Measurements from ENCODE around the gene LYSMD4.
A peak's percentile ranks its signal among the peaks of the same experiment; 100 is the strongest.
"Not testable (repeated sequence)": the region's sequence is repeated elsewhere in the genome, so short reads cannot be mapped to it uniquely, and the experiment has no call there.

LYSMD4 gene

DNA sequence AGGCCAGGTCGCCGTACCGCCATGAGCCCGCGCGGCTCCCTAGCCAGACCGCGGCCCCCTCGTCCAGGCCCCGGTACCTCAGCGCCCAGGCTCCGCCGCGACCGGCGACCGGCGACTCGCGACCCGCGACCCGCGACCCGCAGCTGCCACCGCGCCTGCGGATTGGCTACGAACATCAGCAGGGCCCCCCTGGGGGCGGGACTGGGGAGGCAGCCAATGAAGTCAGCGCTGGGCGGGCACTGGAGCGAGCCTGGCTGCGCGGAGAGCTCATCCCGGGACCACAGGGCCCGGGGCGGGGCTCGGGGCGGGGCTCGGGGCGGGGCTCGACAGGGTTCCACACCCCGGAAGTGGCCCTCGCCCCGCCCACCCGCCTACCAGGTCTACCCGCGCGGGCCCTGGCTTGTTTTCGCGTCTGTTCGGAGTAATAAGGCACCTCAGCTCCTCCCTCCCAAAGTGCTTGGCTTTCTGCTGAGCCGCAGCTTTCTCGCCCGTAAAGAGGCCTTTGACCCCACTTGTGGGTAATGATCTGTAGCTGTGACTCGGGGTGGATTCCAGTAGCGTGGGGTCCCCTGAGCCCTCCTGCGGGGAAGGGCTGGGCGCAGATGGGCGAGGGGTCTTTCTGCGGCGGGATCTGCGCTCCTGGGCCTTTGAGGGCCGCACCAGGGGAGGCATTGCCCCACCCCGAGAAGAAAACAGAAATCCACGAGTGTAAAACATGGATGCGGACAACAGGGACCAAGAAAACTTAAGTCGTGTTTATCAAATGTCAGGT lies at the start of gene LYSMD4:
Gene LYSMD4, minus strand, starts transcription at position 170 of the 772 bp plus-strand sequence. CDS start 1,438 bp downstream, outside the sequence.
- peak; percentile 100 for DNase-seq (ENCODE audit: low spot score)

DNA sequence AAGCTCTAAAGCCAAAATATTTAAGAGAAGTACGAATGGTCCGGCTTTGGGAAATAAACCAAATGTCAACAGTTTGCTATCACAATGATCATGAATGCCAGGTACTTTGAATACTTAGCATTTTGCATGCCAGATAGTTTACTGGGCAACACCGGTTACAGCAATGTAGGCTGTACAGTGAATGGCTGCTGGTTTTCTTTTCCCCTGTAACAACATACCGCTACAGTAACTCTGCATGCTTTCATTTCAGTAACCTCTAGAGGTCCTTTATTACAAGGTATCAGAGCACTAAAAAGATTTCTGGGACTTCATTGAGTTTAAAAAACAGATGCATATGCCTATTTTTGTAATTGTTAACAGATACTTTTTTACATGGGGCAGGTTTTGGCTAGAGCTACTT lies 48.8 kb upstream of the LYSMD4 start:
- not testable (repeated sequence) for DNase-seq (ENCODE audit: low spot score)

DNA sequence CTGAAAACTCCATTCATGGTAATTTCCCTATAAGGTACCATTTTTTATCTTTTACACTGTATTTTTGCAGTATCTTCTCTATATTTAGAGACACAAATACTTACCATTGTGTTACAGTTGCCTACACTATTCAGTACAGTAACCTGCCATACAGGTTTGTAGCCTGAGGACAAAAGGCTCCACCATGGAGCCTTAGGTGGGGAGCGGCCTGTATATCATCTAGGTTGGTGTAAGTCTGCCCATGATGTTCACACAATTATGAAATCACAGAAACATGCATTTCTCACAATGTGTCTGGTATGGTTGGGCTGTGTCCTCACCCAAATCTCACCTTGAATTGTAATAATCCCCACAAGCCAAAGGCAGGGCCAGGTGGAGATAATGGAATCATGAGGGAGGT lies 43.9 kb upstream of the LYSMD4 start:
- no peak for DNase-seq (ENCODE audit: low spot score)

DNA sequence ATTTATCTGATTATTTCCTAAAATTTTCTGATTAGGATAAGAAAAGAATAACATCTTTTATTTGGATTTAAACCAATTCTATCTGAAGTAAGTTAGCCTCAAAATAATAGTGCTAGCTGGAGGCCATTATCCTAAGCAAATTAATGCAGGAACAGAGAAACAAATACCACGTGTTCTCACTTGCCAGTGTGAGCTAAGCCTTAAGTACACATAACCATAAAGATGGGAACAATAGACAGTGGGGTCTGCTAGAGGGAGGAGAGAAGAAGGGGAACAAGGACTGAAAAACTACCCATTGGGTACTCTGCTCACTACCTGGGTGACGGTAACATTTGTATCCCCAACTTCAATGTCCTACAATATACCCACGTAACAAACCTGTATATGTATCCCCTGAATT lies 31.3 kb upstream of the LYSMD4 start:
- no peak for DNase-seq (ENCODE audit: low spot score)

DNA sequence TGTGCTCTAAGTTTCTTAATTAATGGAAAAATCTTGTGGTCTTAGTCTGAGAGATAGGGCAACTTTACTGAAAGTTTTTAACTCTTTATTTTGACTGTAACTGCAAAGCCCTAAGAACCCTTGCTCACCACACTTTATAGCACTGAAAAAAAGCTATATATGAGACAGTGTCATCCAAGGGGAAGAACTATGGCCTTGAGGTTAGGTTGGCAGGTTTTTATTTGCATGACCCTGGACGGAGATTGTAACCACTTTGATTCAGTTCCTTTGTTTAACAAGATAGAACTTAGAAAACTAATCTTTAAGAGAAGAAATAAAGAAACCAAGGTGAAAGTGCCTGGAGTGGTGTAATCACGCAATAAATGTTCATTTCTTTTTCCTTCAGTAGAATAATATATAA lies 30.6 kb upstream of the LYSMD4 start:
- DNase-seq (ENCODE audit: low spot score): no peak

DNA sequence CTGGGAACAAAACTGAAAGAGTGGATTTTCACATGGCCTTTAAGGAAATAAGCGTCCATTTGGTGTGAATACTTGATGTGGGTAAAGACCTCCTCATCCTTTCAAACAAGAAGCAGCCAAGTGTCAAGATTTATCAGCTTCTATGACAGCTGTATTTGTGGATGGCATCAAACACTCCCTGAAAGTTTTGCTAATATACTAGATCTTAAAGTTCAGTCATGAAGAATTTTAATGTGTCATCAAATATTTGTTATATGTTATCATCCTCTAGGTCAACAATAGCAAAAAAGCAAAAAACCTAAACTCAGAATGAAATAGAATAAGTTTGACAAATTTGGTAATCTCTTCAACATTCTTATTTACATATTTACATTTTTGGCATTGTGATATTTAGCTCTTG lies 29.1 kb upstream of the LYSMD4 start:
- no peak for DNase-seq (ENCODE audit: low spot score)

DNA sequence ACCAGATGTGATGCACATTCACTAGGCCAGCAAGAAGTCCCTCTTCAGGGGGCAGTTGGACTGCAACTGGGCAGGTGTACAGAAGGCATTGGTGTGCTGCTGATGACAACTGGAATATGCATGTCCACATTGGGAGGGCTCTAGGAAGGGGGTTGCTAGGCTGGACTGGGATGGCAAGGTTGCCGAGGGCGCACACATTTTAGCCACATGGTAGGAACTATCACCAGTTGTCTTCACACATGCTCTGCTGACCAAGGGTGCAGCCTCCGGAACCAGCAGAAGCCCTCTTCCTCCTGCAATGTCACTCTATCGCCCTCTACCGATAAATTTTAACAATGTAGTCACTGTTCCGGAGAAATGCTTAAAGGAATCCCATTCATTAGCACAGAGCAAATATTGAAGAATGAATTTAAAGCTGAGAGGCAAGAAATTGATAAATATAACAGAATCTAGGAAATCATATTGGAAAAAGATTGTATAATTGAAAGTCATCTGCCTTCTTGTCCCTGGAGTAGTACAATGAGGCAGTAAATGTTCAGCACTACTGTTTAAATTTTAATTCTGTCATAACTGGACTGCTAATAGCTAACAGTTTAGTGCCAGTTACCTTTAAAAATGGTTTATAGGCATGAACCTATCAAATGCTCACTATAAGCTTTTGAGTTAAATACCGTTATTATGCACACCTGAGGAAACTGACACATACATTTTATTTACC lies 22.6 kb upstream of the LYSMD4 start:
- DNase-seq (ENCODE audit: low spot score): peak; percentile 74

DNA sequence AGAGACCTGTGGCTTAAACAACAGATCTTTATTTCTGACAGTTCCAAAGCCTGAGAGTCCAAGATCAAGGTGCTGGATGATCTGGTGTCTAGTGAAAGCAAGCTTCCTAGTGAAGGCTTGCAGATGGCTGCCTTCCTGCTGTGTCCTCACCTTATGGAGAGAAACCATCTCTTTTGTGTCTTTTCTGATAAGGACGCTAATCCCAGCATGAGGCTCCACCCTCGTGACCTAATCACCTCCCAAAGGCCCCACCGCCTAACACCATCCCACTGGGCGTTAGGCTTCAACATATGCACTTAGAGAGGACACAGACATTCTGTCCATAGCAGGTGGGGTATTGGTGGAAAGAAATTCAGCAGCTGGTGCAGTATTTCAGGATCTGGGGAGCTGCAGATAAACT lies 19.8 kb upstream of the LYSMD4 start:
- DNase-seq (ENCODE audit: low spot score): no peak

DNA sequence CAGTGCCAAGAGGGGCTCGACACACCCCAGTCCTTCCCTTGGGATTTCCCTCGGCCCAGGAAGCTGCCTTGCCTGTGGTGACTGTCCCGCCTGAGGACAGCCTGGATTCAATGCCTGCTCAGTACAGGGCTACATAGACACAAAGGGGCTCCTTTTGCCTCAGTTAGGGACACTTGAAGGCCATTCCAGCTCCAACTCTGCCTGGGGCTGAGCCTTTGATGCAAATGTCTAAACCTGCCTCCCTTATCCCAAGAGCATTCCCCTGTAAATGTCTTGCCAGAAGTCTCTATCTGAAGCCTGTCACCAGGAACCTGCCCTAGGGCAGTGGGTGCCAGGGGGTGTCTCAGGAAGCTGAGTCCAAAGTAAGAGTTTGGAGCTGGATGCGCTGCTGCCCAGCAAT lies 19.3 kb upstream of the LYSMD4 start:
- no peak for DNase-seq (ENCODE audit: low spot score)

DNA sequence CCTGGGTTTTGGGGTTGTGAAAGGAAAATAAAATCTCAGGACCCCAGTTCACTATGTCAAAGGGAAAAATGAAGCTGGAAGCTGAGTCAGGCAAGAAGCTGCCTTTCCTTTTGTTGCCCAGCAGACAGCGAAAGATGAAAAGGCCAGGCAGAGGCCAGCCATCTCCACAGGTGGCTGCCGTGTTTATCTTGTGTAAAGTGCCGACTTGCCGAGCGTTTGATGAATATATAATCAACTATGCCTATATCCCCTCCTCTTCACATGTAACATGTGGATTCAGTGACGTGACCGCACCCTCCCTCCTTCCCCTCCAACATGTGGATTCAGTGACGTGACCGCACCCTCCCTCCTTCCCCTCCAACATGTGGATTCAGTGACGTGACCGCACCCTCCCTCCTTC lies 17.1 kb upstream of the LYSMD4 start:
- DNase-seq (ENCODE audit: low spot score): not testable (repeated sequence)

DNA sequence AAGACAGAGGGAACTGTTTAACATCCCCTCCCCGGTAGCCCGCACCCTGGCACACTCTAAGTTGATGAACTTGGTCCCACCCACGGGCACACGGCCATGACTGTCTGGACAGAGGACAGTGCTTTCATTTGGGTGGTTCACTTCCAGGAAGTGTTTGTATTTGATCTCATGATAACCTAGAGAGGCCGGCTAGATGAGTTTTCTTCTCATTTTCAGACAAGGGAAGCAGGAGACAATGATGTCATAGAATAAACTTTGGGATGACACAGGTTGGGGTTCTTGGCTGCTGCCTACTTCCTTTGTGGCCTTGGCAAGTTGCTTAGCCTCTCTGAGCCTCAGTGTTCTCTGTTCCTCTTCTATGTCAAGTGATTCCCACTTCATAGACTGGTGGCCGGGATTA lies 16.1 kb upstream of the LYSMD4 start:
- no peak for DNase-seq (ENCODE audit: low spot score)

DNA sequence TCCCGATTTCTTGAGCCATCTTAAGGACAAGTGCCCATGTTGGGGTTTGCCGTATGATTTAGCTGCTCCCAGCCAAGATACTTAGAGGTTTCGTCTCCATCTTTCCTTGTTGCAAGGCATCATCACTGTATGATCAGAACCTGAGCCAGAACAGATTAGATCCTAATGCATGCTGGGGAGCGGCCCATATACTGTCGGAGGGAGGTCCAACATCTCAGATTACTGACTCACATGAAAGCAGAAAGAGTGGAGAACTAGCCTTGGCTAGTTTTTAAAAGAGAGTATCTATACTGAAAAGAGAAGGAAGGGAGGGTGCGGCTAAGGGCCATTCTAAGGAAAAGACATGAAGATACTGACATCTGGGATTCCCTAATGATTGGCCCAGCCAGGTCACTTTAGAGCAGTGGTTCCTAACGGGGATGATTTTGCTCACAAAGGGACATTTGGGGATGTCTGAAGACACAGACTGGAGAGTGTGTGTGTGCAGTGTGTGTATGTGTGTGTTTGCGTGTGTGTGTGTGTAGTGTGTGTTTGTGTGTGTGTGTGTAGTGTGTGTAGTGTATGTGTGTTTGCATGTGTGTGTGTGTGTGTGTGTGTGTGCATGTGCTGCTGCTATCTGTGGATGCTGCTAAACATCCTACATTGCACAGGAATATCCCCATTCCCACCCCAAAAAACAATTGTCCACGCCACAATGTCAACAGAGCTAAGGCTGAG lies 12.3 kb upstream of the LYSMD4 start:
- no peak for DNase-seq (ENCODE audit: low spot score)

DNA sequence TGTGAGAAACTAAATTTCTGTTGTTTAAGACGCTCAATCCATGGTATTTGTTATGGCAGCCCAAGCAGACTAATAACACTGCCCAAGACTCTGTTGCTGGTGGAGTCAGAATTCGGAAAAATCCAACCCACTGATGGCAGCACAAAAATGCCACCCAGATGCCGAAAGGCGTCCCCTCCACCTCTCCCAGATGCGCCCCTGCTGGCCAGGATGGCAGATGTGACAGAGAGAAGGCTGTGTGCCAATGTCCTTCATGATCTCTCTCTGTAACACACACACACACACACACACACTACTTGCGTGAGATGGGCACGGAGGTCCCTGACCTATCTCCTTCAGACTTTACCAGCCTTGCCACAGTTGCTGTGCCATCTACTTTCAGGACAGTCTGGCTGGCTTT lies 10.9 kb upstream of the LYSMD4 start:
- DNase-seq (ENCODE audit: low spot score): no peak

DNA sequence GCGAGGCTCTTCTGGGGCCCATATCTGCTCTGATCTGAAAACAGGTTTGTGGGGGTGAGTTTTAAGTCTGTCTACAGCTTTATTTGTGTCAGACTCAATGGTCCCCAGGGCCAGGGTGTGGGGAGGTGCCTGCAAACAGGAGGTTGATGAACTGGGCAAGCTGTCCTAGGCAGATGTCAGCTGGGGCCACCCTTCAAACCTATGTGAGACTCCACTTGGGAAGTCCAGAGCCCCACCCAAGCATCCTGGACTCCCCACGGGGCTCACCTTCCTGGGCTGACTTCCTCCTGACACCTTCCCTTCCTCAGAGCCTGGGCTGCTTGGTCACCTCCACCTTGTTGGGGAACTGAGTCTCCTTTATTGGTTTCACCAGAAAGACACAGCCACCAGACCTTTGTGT lies 8.6 kb upstream of the LYSMD4 start:
- no peak for DNase-seq (ENCODE audit: low spot score)

DNA sequence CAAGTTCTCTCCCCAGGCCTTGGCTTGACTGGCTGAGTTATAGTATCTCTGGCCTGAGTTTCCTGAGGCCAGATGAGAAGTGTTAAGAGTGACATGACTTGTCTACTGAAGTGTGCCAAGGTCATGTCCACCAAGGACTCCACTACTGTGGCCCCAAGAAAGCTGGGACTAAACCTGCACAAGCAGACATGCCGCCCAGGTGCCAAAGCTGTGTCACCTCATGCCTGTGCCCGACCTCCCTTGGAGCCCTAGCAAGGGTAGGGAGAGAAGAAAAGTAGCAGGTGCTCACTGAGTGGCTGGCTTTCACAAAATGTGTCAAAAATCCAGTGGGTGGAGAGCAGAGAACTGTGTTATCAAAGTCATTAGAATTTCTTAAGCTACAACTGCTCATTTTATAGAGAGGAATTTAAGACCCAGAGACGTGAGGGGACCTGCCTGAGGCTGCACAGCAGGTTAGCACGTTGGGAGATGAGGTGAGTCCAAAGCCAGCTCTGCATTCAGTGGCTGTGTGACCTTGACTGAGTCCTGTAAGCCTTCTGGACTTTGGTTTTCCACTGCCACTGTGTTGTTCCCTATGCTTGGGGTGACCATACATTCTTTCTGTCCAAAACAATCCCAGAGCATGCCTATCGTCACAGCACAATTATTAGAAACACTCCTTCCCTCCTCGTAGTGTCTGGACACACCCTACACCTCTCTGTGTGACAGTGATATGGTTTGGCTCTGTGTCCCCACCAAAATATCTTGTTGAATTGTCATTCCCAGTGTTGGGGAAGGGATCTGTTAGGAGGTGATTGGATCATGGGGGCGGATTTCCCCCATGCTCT lies 5.0 kb upstream of the LYSMD4 start:
- no peak for DNase-seq (ENCODE audit: low spot score)

DNA sequence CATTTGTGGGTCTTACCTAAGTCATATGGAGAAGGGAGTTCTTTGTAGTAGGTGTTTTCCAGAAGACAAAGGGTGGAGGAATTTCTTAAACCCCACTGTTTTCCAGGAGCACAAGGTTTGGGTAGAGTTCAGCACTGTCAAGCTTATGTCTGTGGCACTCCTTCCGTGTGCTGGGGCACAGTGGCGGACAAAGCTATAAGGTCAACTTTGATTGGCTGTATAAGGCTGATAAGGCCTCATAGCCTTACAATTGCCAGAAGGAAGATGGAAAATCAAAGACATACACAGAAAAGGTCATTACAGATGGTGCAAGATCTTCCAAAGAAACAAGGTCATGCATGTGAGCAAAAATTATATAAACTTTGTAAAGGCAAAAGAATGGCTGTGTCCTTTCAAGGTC lies 3.5 kb upstream of the LYSMD4 start:
- DNase-seq (ENCODE audit: low spot score): no peak

DNA sequence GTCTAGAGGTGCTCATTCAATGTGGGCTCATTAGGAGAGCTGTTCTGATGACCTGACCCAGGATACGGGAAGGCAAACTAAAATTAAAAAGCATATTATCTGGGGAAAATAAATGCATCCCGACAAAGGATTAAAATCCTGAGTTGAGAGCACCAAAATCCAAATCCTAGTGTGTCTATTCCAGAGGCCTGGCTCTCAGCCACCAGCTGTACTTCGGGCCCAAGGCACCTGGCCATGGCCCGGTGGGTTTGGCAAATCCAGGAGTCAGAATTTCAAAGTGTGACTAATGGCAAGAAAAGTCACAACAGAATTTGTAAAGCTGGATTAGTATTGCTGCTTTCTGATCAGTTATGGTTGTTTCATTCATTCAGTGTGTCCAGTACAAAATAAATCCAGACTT lies 2.6 kb upstream of the LYSMD4 start:
- DNase-seq (ENCODE audit: low spot score): no peak

DNA sequence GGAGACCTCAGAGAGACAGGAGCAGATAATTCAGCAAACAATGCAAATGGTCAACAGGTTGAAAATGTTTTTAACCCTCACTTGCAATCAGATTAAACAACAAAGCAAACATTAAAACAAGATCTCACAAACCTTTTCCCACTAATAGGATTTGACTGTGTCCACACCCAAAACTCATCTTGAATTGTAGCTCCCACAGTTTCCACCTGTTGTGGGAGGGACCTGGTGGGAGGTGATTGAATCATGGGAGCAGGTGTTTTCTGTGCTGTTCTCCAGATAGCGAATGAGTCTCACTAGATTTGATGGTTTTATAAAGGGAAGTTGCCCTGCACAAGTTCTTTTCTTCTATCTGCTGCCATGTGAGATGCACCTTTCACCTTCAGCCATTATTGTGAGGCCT lies 1.3 kb upstream of the LYSMD4 start:
- no peak for DNase-seq (ENCODE audit: low spot score)

DNA sequence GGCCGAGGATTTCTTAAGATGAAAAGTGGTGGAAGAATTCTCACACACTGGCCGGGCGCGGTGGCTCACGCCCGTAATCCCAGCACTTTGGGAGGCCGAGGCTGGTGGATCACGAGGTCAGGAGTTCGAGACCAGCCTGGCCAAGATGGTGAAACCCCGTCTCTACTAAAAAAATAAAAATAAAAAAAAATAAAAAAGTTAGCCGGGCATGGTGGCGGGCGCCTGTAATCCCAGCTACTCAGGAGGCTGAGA lies 729 bp upstream of the LYSMD4 start:
- not testable (repeated sequence) for DNase-seq (ENCODE audit: low spot score)

DNA sequence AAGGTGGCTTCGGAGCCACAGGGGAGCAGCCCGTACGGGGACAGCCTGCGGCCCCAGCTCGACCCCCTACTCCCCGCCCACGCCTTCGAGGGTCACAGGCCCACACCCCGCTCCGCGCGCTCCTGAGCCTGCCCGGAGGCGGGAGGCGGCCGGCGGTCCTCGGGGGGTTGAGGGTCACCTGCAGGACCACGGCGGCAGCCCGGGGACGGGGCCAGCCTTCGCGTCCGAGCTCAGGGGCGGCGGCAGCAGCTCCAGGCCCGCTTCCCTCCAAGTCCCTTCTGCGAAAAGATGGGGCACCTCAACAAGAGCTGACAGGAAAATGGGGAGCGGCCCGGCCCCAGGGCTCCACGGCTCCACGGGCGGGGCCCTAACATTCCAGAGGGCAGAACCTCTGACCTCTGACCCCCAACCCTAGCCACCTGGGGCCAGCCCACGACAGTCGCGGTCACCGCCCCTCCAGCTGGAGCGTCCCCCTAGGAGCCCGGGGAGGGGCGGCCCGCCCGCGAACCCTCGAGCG lies 428 bp downstream of the LYSMD4 start:
- peak; percentile 24 for DNase-seq (ENCODE audit: low spot score)

DNA sequence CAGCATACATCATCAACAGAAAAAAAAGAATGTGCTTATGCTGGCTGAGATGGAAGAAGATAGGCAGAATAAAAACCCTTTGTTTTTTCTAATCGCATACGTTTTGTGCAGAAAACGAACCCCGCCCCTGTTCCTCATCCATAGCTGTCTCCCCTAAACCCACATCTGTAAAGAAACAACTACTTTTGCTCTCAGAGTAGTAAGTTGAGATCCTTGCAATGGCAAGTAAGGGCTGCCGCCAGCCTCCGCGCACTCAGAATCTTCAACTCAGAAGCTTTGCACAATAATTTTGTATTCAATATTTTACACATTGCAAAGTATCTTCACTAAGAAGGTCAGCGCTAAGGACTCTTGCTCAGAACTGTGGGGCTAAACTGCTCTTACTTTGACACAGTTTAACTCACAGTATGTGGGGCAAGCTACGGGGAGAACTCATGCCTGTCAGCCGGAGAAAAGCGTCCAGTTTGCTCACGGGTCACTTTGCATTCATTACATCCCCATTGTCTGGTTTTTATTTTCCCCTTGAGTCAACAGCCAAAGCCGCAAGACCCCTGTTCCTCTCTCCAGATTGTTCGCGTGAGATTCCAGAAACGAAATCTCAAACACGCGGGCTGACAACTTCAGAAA lies 1.0 kb downstream of the LYSMD4 start:
- DNase-seq (ENCODE audit: low spot score): peak; percentile 41

Measured in AG08396 (cell line).